ENCODE data around the gene MPL. TPM values are rescaled to one million over a fixed set of nuclear protein-coding genes. Genes with fewer than 3 reads are reported as not detected.

MPL gene
- total RNA-seq, 1 donor from 2014 or later, result 0.82 TPM

DNA sequence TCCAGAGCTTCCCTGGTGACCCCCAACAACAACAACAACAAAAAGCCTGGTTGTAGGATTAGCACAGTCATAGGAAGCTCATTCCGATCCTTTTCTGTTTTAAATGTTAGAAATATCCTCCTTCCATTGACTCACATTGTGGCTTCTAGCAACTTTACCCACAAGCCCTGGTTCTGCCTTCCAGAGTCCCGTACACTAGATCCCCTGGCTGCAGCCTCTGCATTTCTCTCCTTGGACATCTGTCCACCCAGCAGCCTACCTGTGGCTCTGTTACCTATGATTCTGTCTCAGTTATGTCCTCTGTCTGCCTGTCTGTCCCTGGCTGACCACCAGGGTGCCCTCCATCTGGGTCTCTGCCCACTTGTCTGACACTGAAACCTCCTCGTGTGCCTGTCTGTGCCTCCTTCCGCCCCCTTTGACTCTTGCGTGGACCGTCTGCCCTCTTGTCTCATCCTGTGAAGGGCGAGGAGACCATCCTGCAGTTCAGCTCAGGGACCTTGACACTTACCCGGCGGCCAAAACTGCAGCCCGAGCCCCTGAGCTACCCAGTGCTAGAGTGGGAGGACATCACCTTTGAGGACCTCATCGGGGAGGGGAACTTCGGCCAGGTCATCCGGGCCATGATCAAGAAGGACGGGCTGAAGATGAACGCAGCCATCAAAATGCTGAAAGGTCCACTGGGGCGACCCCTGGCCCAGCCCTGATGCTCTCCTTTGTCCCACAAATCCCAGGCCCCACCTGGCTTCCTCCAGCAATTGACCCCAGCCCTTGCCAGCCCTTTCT, 20.7 kb upstream of the MPL start:
- no peak for DNase-seq

DNA sequence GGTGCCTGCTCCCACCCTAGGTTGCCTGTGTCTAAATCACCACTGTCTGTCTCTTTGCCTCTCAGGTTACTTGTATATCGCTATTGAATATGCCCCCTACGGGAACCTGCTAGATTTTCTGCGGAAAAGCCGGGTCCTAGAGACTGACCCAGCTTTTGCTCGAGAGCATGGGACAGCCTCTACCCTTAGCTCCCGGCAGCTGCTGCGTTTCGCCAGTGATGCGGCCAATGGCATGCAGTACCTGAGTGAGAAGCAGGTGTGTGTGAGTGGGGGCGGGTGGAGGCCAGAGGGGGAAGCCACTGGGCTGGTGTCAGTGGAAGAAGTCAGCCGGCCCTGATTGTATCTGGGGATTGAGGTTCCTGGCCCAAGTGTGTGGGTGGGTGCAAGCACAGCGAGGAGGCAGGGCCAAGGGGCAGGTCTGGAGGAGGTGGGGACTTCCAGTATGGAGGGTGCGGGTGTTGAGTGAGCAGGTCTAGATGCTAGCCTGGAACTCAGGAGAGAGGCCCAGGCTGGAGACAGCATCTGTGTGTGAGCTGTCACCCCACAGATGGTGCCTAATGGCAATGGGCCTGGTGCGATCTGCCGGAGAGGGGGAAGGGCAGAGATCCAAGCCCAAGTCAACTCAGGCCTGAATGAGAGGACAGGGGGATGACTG, 19.7 kb upstream of the MPL start:
- H3K9me3 ChIP-seq (replicated peaks), result no peaks in the 10 kb centered on the region
- no peak overlapping the region for H3K27ac ChIP-seq (replicated peaks)
- H3K36me3 ChIP-seq, result peaks cover 22% of the 10 kb centered on the region
- no peak for DNase-seq
- peaks cover 4% of the 10 kb centered on the region for H3K4me1 ChIP-seq
- intact Hi-C loops (cut with micrococcal nuclease), result no loop called here
- H3K4me3 ChIP-seq, result no peak overlapping the region
- TF ChIP-seq, protein P1, sequence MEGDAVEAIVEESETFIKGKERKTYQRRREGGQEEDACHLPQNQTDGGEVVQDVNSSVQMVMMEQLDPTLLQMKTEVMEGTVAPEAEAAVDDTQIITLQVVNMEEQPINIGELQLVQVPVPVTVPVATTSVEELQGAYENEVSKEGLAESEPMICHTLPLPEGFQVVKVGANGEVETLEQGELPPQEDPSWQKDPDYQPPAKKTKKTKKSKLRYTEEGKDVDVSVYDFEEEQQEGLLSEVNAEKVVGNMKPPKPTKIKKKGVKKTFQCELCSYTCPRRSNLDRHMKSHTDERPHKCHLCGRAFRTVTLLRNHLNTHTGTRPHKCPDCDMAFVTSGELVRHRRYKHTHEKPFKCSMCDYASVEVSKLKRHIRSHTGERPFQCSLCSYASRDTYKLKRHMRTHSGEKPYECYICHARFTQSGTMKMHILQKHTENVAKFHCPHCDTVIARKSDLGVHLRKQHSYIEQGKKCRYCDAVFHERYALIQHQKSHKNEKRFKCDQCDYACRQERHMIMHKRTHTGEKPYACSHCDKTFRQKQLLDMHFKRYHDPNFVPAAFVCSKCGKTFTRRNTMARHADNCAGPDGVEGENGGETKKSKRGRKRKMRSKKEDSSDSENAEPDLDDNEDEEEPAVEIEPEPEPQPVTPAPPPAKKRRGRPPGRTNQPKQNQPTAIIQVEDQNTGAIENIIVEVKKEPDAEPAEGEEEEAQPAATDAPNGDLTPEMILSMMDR (IDR thresholded peaks at IDR 0.05; ENCODE audit: borderline replicate concordance), result no peak
- no peaks in the 10 kb centered on the region for H3K27me3 ChIP-seq (ENCODE audit: low read depth)

More for the DNA sequence above, 20.7 kb upstream of the MPL start:
- intact Hi-C loops (cut with micrococcal nuclease), result no loop called here
- Histone ChIP-seq H3K4me3 (no peak overlapping the region), H3K36me3 (peaks cover 29% of the 10 kb centered on the region), H3K27me3 (ENCODE audit: low read depth) (no peaks in the 10 kb centered on the region), H3K4me1 (peaks cover 4% of the 10 kb centered on the region), H3K27ac (replicated peaks) (no peak overlapping the region), H3K9me3 (replicated peaks) (no peaks in the 10 kb centered on the region)
- TF ChIP-seq, protein P1 (IDR thresholded peaks at IDR 0.05; ENCODE audit: borderline replicate concordance), result no peak

DNA sequence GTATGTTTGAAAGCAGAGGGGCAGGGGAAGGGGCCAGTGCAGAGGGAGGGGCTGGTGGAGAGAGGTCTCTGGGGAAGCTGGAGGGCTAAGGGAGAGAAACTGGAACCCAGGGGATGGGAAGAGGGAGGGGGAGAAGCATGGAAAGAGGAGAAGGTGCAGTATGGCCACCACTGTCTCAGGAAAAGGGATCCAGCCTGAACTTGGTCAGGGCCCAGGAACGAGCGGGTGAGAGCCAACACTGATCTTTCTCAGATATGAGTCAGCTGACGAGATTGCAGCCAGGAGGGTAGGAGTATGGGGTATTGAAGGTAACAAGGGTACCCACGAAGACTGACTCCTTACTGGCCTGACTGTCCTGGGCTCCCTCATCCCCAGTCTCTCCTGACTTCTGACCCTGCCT, 18.8 kb upstream of the MPL start:
- TF ChIP-seq, protein P1 (IDR thresholded peaks at IDR 0.05; ENCODE audit: borderline replicate concordance), result no peak
- intact Hi-C loops (cut with micrococcal nuclease), result no loop called here
- H3K4me3 ChIP-seq, result no peak overlapping the region
- H3K27ac ChIP-seq (replicated peaks), result no peak overlapping the region
- H3K9me3 ChIP-seq (replicated peaks), result no peaks in the 10 kb centered on the region
- no peaks in the 10 kb centered on the region for H3K27me3 ChIP-seq (ENCODE audit: low read depth)
- peaks cover 25% of the 10 kb centered on the region for H3K36me3 ChIP-seq
- DNase-seq, result no peak
- H3K4me1 ChIP-seq, result peaks cover 4% of the 10 kb centered on the region

DNA sequence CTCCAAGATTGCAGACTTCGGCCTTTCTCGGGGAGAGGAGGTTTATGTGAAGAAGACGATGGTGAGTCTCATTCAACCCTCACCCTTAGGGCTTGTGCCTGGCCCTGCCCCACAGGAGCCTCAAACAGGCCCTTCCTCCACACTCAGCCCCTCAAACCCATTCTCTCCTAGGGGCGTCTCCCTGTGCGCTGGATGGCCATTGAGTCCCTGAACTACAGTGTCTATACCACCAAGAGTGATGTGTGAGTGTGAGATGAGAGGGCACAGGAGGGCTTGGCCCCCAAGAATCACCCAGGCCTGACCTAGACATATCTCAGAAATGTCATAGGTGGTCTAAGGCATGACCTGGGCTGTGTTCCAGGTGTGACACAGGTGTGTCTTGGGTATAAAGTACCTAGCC, 18.3 kb upstream of the MPL start:
- Histone ChIP-seq H3K9me3 (replicated peaks) (peaks cover under 1% of the 10 kb centered on the region), H3K4me1 (peaks cover 4% of the 10 kb centered on the region), H3K36me3 (peaks cover 30% of the 10 kb centered on the region)

DNA sequence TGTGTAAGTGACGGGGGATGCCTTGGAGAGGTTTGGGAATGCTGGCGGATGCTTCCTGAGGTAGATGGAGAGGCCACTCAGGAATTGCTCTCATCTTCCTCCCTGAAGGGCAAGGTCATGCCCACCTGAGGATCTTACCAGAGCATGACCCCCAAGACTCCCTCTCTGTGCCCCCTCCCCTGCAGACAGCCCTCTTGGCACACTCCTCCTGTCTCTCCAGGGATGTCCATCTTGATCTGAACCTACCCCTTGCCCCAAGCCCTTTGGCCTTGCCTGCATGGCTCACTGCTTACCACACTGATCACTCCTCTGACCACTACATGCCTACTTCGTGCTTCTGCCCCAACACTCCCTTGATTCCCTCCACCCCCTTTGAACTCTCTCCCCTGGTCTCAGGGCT, 17.9 kb upstream of the MPL start:
- no peak for DNase-seq
- Histone ChIP-seq H3K9me3 (replicated peaks) (peaks cover 5% of the 10 kb centered on the region), H3K27me3 (ENCODE audit: low read depth) (no peaks in the 10 kb centered on the region), H3K4me1 (peaks cover 4% of the 10 kb centered on the region), H3K36me3 (peaks cover 35% of the 10 kb centered on the region), H3K27ac (replicated peaks) (no peak overlapping the region), H3K4me3 (no peak overlapping the region)
- TF ChIP-seq, protein P1 (IDR thresholded peaks at IDR 0.05; ENCODE audit: borderline replicate concordance), result no peak
- intact Hi-C loops (cut with micrococcal nuclease), result no loop called here

More for the DNA sequence above, 18.3 kb upstream of the MPL start:
- Histone ChIP-seq H3K4me3 (no peak overlapping the region), H3K27me3 (ENCODE audit: low read depth) (no peaks in the 10 kb centered on the region), H3K27ac (replicated peaks) (no peak overlapping the region)
- TF ChIP-seq, protein P1 (IDR thresholded peaks at IDR 0.05; ENCODE audit: borderline replicate concordance), result no peak
- DNase-seq, result no peak
- intact Hi-C loops (cut with micrococcal nuclease), result no loop called here
